Gastroesophageal sphincter (tissue), 4 donors: ENCODE measurements around the gene CLIC3. TPM values are rescaled to one million over a fixed set of nuclear protein-coding genes. Genes with fewer than 3 reads are reported as not detected.

Experiments
- ATAC-seq: fragments of 150-250 bp; one replicate; pipeline ENCODE4 v1.9.1; 2016; ENCODE audit warnings: mild to moderate bottlenecking, moderate library complexity
- H3K27ac ChIP-seq, 4 donors: fragments of 200-600 bp; sonication (generic) in 3 of 4; 1 replicate in 3 of 4; 2 replicates in 1 of 4; pipeline ENCODE4 v1.5.1; 2016 to 2019
- H3K27me3 ChIP-seq: fragments of 200-600 bp; sonication (generic); one replicate; pipeline ENCODE4 v1.5.1; 2019
- H3K36me3 ChIP-seq, 2 donors: fragments of 200-600 bp; sonication (generic); one replicate each; pipeline ENCODE4 v1.5.1; 2019; ENCODE audit warnings: control low read depth in 1 of 2
- H3K4me1 ChIP-seq, 3 donors: fragments of 200-600 bp; sonication (generic); 1 replicate in 2 of 3; 2 replicates in 1 of 3; pipeline ENCODE4 v1.5.1; 2016 to 2019; ENCODE audit warnings: control low read depth in 2 of 3
- H3K4me3 ChIP-seq, 2 donors: fragments of 200-600 bp; sonication (generic); one replicate each; pipeline ENCODE4 v1.5.1; 2019; ENCODE audit warnings: mild to moderate bottlenecking in 1 of 2, moderate library complexity in 1 of 2
- H3K9me3 ChIP-seq, 3 donors: fragments of 200-600 bp; sonication (generic); one replicate each; pipeline ENCODE4 v1.5.1; 2017 to 2019; ENCODE audit warnings: control low read depth in 2 of 3
- CTCF ChIP-seq, 4 experiments: fragments of 200-600 bp in 2 of 4; fragments of 450-650 bp in 2 of 4; sonication (generic) in 1 of 4; IDR thresholded peaks; one replicate each; pipeline ENCODE4 v1.5.1; 2017 to 2019; ENCODE audit warnings: antibody characterized with exemption in 4 of 4, mild to moderate bottlenecking in 2 of 4, moderate library complexity in 2 of 4
- EP300 ChIP-seq: sonication (generic); formaldehyde crosslinking; IDR thresholded peaks from one replicate; pipeline ENCODE4 v1.6.1; 2017; ENCODE audit warnings: antibody characterized with exemption, mild to moderate bottlenecking
- POLR2A ChIP-seq, 2 donors: fragments of 450-650 bp; IDR thresholded peaks; one replicate each; pipeline ENCODE4 v1.6.1; 2017; ENCODE audit warnings: antibody characterized with exemption in 2 of 2, mild to moderate bottlenecking in 2 of 2, moderate library complexity in 1 of 2
- POLR2AphosphoS5 ChIP-seq: sonication (generic); formaldehyde crosslinking; IDR thresholded peaks from one replicate; pipeline ENCODE4 v1.6.1; 2017; ENCODE audit warnings: antibody characterized with exemption
- WGBS, 2 donors: methylation state at CpG; one replicate each; pipeline ENCODE4 v1.1.5; 2018; ENCODE audit warnings: low coverage in 1 of 2; 5-methylcytosine and 5-hydroxymethylcytosine counted together
- total RNA-seq, 4 donors: library from RNA; depleted of rRNA; stranded (reverse); fragments of >200 nt; gene quantifications; one replicate each; pipeline ENCODE4 v1.1.0, GENCODE V29; 2016

CLIC3 gene
- total RNA-seq, 4 donors from 2014 or later: 0.81 to 5.4 (median 2.2) TPM

- no peak overlapping the region for H3K27ac ChIP-seq
- peaks cover 0 to 100% of the 10 kb centered on the region in 2 donors for H3K36me3 ChIP-seq
- TF ChIP-seq EP300 (no peak), CTCF (IDR thresholded peaks at IDR 0.05) (no peak), POLR2AphosphoS5 (no peak), POLR2A (IDR thresholded peaks at IDR 0.05) (no peak)
- WGBS, 2 donors: no CpG with 5 or more reads among the region's 23 CpGs
- ATAC-seq: no peak
- H3K9me3 ChIP-seq: no peaks in the 10 kb centered on the region
- no peaks in the 10 kb centered on the region for H3K27me3 ChIP-seq
- no peak overlapping the region for H3K4me3 ChIP-seq
- H3K4me1 ChIP-seq: no peaks in the 10 kb centered on the region
Measured at GRCh38 chr9:137014166-137014565, 17.8 kb upstream of the CLIC3 start.

- TF ChIP-seq CTCF (IDR thresholded peaks at IDR 0.05): no peak
- no peak for TF ChIP-seq POLR2A (IDR thresholded peaks at IDR 0.05)
- TF ChIP-seq POLR2AphosphoS5: no peak
- TF ChIP-seq EP300: no peak
Measured at GRCh38 chr9:137013571-137013940, 17.2 kb upstream of the CLIC3 start.

GRCh38 chr9:137012694-137013570 lies 16.6 kb upstream of the CLIC3 start:
- 52 to 90% methylated on average over 2 to 4 of the region's 67 CpGs for WGBS, 2 donors

More at GRCh38 chr9:137013571-137013940, 17.2 kb upstream of the CLIC3 start:
- peaks cover 0 to 100% of the 10 kb centered on the region in 2 donors for H3K36me3 ChIP-seq
- ATAC-seq: no peak
- H3K4me1 ChIP-seq: no peaks in the 10 kb centered on the region
- H3K4me3 ChIP-seq: no peak overlapping the region
- no peak overlapping the region for H3K27ac ChIP-seq
- H3K27me3 ChIP-seq: no peaks in the 10 kb centered on the region
- WGBS, 2 donors: no CpG with 5 or more reads among the region's 20 CpGs
- no peaks in the 10 kb centered on the region for H3K9me3 ChIP-seq

GRCh38 chr9:137011907-137012675 lies 15.7 kb upstream of the CLIC3 start:
- no peak for ATAC-seq
- 89 to 93% methylated on average over 3 of the region's 39 CpGs for WGBS, 2 donors
- H3K36me3 ChIP-seq: peaks cover 0 to 98% of the 10 kb centered on the region in 2 donors
- no peaks in the 10 kb centered on the region for H3K27me3 ChIP-seq
- H3K4me1 ChIP-seq: peaks cover 0 to 12% (median 5%) of the 10 kb centered on the region in 3 donors
- no peak for TF ChIP-seq POLR2A (IDR thresholded peaks at IDR 0.05)
- no peak for TF ChIP-seq CTCF (IDR thresholded peaks at IDR 0.05)
- no peak for TF ChIP-seq POLR2AphosphoS5
- TF ChIP-seq EP300: no peak
- H3K4me3 ChIP-seq: no peak overlapping the region
- no peak overlapping the region for H3K27ac ChIP-seq
- no peaks in the 10 kb centered on the region for H3K9me3 ChIP-seq

More at GRCh38 chr9:137012694-137013570, 16.6 kb upstream of the CLIC3 start:
- Histone ChIP-seq H3K27me3 (no peaks in the 10 kb centered on the region), H3K4me1 (peaks cover 0 to 3% (median 0%) of the 10 kb centered on the region in 3 donors), H3K27ac (no peak overlapping the region), H3K4me3 (no peak overlapping the region), H3K36me3 (peaks cover 0 to 100% of the 10 kb centered on the region in 2 donors), H3K9me3 (no peaks in the 10 kb centered on the region)
- TF ChIP-seq EP300 (no peak), POLR2A (IDR thresholded peaks at IDR 0.05) (no peak), POLR2AphosphoS5 (no peak), CTCF (IDR thresholded peaks at IDR 0.05) (no peak)
- ATAC-seq: no peak
